Stimulated activated naive CD8-positive, alpha-beta T cell treated with anti-CD3 and anti-CD28 coated beads, Interleukin-15, Interleukin-2, amounts not matched to agents 100 ng/mL and 50 ng/mL, for 24 hours (primary cell): Measurements from ENCODE around the gene TP53BP2.
A peak's percentile ranks its signal among the peaks of the same experiment; 100 is the strongest.

Source experiments
- H3K27ac Mint-ChIP-seq: one replicate; pipeline ENCODE4 v1.8.0; 2021; ENCODE audit warnings: mild to moderate bottlenecking, mixed read lengths
- H3K27me3 Mint-ChIP-seq: one replicate; pipeline ENCODE4 v1.8.0; 2021; ENCODE audit warnings: mixed read lengths
- H3K36me3 Mint-ChIP-seq: one replicate; pipeline ENCODE4 v1.8.0; 2021; ENCODE audit warnings: low read depth, mixed read lengths
- H3K4me1 Mint-ChIP-seq: one replicate; pipeline ENCODE4 v1.8.0; 2021; ENCODE audit warnings: low read depth, mixed read lengths
- H3K4me3 Mint-ChIP-seq: one replicate; pipeline ENCODE4 v1.8.0; 2021; ENCODE audit warnings: mild to moderate bottlenecking, mixed read lengths
- H3K9me3 Mint-ChIP-seq: one replicate; pipeline ENCODE4 v1.8.0; 2021; ENCODE audit warnings: mixed read lengths

The TP53BP2 gene

GRCh38 chr1:223776075-223776814 is 69.5 kb downstream of the TP53BP2 start:
- peaks cover 73% of the 10 kb centered on the region for H3K36me3 Mint-ChIP-seq
- H3K4me1 Mint-ChIP-seq, result peaks cover 48% of the 10 kb centered on the region
- H3K4me3 Mint-ChIP-seq, result peak overlapping the region; percentile 35
- no peaks in the 10 kb centered on the region for H3K9me3 Mint-ChIP-seq
- H3K27me3 Mint-ChIP-seq, result no peaks in the 10 kb centered on the region
- peak overlapping the region; percentile 72 for H3K27ac Mint-ChIP-seq

- H3K36me3 Mint-ChIP-seq, result peaks cover 73% of the 10 kb centered on the region
- no peaks in the 10 kb centered on the region for H3K9me3 Mint-ChIP-seq
- peak overlapping the region; percentile 35 for H3K4me3 Mint-ChIP-seq
- H3K27ac Mint-ChIP-seq, result peak overlapping the region; percentile 72
- peaks cover 50% of the 10 kb centered on the region for H3K4me1 Mint-ChIP-seq
- no peaks in the 10 kb centered on the region for H3K27me3 Mint-ChIP-seq
Observed at GRCh38 chr1:223775711-223776074, 70.1 kb downstream of the TP53BP2 start.

DNA sequence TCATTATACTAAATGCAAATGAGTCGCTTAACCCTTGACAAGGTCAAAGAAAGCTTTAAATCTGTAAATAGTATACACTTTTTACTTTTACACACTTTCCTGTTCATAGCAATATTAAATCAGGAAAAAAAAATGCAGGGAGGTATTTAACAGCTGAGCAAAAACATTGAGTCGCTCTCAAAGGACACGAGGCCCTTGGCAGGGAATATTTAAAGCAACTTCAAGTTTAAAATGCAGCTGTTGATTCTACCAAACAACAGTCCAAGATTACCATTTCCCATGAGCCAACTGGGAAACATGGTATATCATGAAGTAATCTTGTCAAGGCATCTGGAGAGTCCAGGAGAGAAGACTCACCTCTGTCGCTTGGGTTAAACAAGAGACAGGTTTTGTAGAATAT is 70.7 kb downstream of the TP53BP2 start:
- peaks cover 50% of the 10 kb centered on the region for H3K4me1 Mint-ChIP-seq
- no peak overlapping the region for H3K4me3 Mint-ChIP-seq
- H3K36me3 Mint-ChIP-seq, result peaks cover 70% of the 10 kb centered on the region
- H3K27ac Mint-ChIP-seq, result peak overlapping the region; percentile 54
- no peaks in the 10 kb centered on the region for H3K27me3 Mint-ChIP-seq
- no peaks in the 10 kb centered on the region for H3K9me3 Mint-ChIP-seq

GRCh38 chr1:223774134-223774814 is 71.5 kb downstream of the TP53BP2 start:
- Mint-ChIP-seq H3K9me3 (no peaks in the 10 kb centered on the region), H3K27me3 (no peaks in the 10 kb centered on the region), H3K4me1 (peaks cover 50% of the 10 kb centered on the region), H3K27ac (peak overlapping the region; percentile 54), H3K36me3 (peaks cover 71% of the 10 kb centered on the region), H3K4me3 (no peak overlapping the region)

DNA sequence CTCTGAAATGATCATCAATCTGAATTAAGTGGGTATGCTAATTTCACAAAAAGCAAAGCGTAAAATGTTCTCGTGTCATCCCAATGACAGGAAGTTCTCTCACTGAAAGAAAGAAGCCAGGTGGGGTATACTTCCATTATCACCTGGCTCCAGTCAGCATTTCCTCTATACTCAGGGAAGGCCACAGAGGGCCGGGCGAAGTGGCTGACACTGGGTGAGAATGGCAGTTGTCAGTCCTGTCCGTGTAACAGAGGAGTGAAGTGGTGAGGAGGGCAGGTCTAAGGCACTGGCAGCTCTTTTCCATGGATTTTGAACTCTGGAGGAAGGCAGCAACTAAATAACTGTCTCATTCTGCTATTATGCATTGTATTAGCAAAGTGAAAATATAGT is 73.0 kb downstream of the TP53BP2 start:
- Mint-ChIP-seq H3K27me3 (no peaks in the 10 kb centered on the region), H3K4me1 (peaks cover 50% of the 10 kb centered on the region), H3K36me3 (peaks cover 66% of the 10 kb centered on the region), H3K9me3 (no peaks in the 10 kb centered on the region), H3K4me3 (no peak overlapping the region), H3K27ac (no peak overlapping the region)

GRCh38 chr1:223771814-223772770 is 73.7 kb downstream of the TP53BP2 start:
- H3K4me1 Mint-ChIP-seq, result peaks cover 46% of the 10 kb centered on the region
- no peak overlapping the region for H3K4me3 Mint-ChIP-seq
- H3K36me3 Mint-ChIP-seq, result peaks cover 61% of the 10 kb centered on the region
- no peaks in the 10 kb centered on the region for H3K27me3 Mint-ChIP-seq
- no peaks in the 10 kb centered on the region for H3K9me3 Mint-ChIP-seq
- peak overlapping the region; percentile 32 for H3K27ac Mint-ChIP-seq

- H3K4me3 Mint-ChIP-seq, result no peak overlapping the region
- peaks cover 62% of the 10 kb centered on the region for H3K36me3 Mint-ChIP-seq
- H3K4me1 Mint-ChIP-seq, result peaks cover 40% of the 10 kb centered on the region
- no peaks in the 10 kb centered on the region for H3K27me3 Mint-ChIP-seq
- peak overlapping the region; percentile 80 for H3K27ac Mint-ChIP-seq
- no peaks in the 10 kb centered on the region for H3K9me3 Mint-ChIP-seq
Observed at GRCh38 chr1:223771469-223771813, 74.3 kb downstream of the TP53BP2 start.

GRCh38 chr1:223770621-223771315 is 75.0 kb downstream of the TP53BP2 start:
- H3K9me3 Mint-ChIP-seq, result no peaks in the 10 kb centered on the region
- H3K4me3 Mint-ChIP-seq, result no peak overlapping the region
- no peaks in the 10 kb centered on the region for H3K27me3 Mint-ChIP-seq
- H3K27ac Mint-ChIP-seq, result no peak overlapping the region
- H3K36me3 Mint-ChIP-seq, result peaks cover 61% of the 10 kb centered on the region
- H3K4me1 Mint-ChIP-seq, result peaks cover 34% of the 10 kb centered on the region

GRCh38 chr1:223765719-223766340 is 79.9 kb downstream of the TP53BP2 start:
- Mint-ChIP-seq H3K4me3 (no peak overlapping the region), H3K4me1 (no peaks in the 10 kb centered on the region), H3K27ac (no peak overlapping the region), H3K9me3 (no peaks in the 10 kb centered on the region), H3K36me3 (peaks cover 50% of the 10 kb centered on the region), H3K27me3 (no peaks in the 10 kb centered on the region)

DNA sequence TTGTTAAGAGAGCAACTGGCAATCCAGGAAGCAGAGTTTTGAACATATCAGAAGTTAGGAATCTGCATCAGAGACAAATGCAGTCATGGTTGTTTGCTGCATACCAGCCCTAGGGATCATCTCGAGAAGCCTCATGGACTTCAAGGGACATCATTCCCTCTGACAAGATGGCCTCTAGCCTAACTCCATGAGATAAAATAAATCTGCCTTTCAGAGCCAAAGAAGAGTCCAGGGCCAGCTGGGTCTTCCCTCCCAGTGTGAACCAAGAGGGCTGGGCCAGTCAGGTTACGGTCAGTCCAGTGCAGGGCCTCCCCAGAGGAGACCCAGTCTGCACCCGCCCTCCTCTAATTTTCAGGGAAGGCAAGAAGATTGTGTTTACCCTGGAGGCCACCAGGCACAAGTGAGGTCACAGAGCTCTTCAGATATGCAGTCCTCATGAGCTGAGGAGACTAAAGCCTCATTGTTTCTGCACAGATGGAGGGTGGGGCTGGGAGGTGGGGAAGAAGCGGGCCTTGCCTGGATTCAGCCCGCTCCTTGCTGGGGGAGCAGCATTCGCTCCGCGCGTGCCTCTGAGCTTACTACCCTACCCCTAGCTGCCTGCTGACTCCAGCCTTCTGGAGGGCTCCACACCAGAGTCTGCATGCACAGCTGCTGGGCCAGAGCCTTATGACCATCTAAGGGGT is 80.6 kb downstream of the TP53BP2 start:
- peaks cover 51% of the 10 kb centered on the region for H3K36me3 Mint-ChIP-seq
- H3K4me1 Mint-ChIP-seq, result no peaks in the 10 kb centered on the region
- H3K4me3 Mint-ChIP-seq, result no peak overlapping the region
- H3K27me3 Mint-ChIP-seq, result no peaks in the 10 kb centered on the region
- no peak overlapping the region for H3K27ac Mint-ChIP-seq
- H3K9me3 Mint-ChIP-seq, result no peaks in the 10 kb centered on the region

DNA sequence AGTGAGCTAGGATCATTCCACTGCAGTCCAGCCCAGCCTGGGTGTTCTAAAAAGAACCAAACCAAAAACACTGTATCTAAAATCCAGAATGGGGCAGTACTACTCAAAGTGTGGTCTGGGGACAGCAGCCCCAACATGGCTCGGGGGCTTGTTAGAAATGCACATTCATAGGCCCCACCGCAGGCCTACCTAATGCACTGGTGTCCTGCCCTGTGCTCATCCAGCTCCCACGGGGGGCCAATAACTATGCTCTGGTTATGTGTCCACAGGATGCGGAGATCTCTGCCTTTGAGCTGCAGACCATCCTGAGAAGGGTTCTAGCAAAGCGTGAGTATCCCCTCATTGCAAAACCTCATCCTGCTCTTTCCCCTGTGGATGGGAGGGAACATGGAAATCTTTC is 81.9 kb downstream of the TP53BP2 start:
- H3K4me1 Mint-ChIP-seq, result no peaks in the 10 kb centered on the region
- H3K36me3 Mint-ChIP-seq, result peaks cover 38% of the 10 kb centered on the region
- no peaks in the 10 kb centered on the region for H3K9me3 Mint-ChIP-seq
- no peak overlapping the region for H3K4me3 Mint-ChIP-seq
- no peak overlapping the region for H3K27ac Mint-ChIP-seq
- H3K27me3 Mint-ChIP-seq, result no peaks in the 10 kb centered on the region

DNA sequence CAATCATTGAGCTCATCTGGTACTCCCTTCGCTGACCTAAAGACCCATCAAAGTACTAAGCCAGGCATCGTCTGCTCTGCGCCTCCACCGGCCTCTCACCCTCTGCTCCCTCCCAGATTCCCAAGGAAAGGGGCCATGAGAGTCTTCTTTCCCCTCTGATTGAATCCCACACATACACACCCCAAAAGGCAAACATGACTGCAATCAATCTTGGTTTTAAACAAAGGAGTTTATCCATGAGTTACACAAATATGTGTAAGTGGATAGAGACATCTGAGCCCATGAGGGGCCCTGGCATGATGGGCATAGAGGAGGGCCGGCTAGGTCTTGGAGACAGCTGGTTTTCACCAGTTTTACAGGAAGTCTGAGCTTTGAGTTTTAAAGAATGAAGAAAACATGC is 82.5 kb downstream of the TP53BP2 start:
- no peaks in the 10 kb centered on the region for H3K4me1 Mint-ChIP-seq
- no peak overlapping the region for H3K4me3 Mint-ChIP-seq
- no peaks in the 10 kb centered on the region for H3K27me3 Mint-ChIP-seq
- H3K36me3 Mint-ChIP-seq, result peaks cover 35% of the 10 kb centered on the region
- H3K9me3 Mint-ChIP-seq, result no peaks in the 10 kb centered on the region
- no peak overlapping the region for H3K27ac Mint-ChIP-seq

- Mint-ChIP-seq H3K9me3 (no peaks in the 10 kb centered on the region), H3K27ac (no peak overlapping the region), H3K27me3 (no peaks in the 10 kb centered on the region), H3K4me1 (no peaks in the 10 kb centered on the region), H3K4me3 (no peak overlapping the region), H3K36me3 (peaks cover 32% of the 10 kb centered on the region)
Observed at GRCh38 chr1:223761411-223761810, 84.3 kb downstream of the TP53BP2 start.

DNA sequence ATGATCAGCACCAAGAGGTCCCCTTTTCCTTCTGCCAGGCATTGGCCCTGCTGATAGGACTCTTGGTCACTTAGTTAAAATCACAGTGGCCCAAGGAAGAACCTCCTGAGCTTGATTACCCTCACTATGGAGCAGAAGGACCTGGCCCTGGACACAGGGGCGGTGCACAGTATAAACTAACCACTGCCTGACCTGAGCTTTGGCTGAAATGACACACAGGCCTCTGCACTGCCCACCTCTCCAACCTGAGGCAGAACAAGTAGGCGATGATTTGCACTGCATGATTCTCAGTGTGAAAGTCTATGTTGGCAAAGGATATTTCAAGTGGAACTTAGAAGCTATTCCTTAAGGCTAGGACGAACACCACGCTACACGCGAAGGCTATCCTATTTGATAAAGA is 84.9 kb downstream of the TP53BP2 start:
- Mint-ChIP-seq H3K36me3 (peaks cover 27% of the 10 kb centered on the region), H3K27me3 (no peaks in the 10 kb centered on the region), H3K4me3 (no peak overlapping the region), H3K4me1 (no peaks in the 10 kb centered on the region), H3K9me3 (no peaks in the 10 kb centered on the region), H3K27ac (no peak overlapping the region)
